ENCODE measurements around the gene CSNK1G3.

CSNK1G3 gene

GRCh38 chr5:123514615-123515355 lies 2.8 kb downstream of the CSNK1G3 start:
- no peak for DNase-seq

GRCh38 chr5:123515904-123516303 lies 3.9 kb downstream of the CSNK1G3 start:
- DNase-seq: no peak

GRCh38 chr5:123517476-123517875 lies 5.5 kb downstream of the CSNK1G3 start:
- DNase-seq: no peak

GRCh38 chr5:123518111-123518510 lies 6.1 kb downstream of the CSNK1G3 start:
- DNase-seq: no peak

GRCh38 chr5:123520677-123521247 lies 8.8 kb downstream of the CSNK1G3 start:
- DNase-seq: no peak

GRCh38 chr5:123524146-123524545 lies 12.2 kb downstream of the CSNK1G3 start:
- no peak for DNase-seq

- DNase-seq: no peak
These were observed 15.2 kb downstream of the CSNK1G3 start for GRCh38 chr5:123527190-123527589.

- no peak for DNase-seq
These were observed 16.1 kb downstream of the CSNK1G3 start for GRCh38 chr5:123528065-123528464.

- no peak for DNase-seq
These were observed 16.9 kb downstream of the CSNK1G3 start for GRCh38 chr5:123528878-123529277.

GRCh38 chr5:123530728-123531127 lies 18.8 kb downstream of the CSNK1G3 start:
- no peak for DNase-seq

DNA sequence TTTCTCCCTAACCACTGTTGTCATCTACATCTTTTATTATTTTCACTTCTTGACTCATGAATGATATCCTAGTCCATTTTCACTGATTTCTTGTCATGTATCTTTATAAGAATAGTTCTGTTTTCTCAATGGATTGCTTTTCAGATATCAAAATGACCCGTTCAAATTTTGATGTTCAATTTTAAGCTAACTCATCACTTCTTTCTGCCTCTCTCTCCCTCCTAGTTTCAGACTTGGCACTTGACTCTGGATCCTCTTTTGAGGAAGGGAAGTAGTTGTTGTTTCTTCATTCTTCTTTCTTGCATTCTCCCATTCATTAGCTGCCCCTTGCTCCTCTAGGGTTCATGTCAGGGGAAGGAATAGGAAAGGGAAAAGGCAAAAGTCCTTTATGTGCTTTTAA lies 23.7 kb downstream of the CSNK1G3 start:
- DNase-seq: no peak

DNA sequence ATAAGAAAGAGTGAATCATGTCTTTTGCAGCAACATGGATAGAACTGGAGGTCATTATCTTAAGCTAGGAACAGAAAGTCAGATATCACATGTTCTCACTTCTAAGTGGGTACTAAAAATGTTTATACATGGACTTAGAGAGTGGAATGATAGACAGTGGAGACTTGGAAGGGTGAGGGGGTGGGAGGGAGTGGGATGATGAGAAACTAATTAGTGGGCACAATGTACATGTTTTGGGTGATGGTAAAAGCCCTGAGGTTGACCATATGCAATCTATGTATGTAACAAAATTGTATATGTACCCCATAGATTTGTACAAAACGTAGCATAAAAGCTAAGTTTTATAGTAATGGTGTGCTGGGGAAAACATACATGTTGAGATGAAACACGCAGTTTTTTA lies 25.3 kb downstream of the CSNK1G3 start:
- no peak for DNase-seq

- DNase-seq: no peak
These were observed 25.9 kb downstream of the CSNK1G3 start for GRCh38 chr5:123537845-123538244.

DNA sequence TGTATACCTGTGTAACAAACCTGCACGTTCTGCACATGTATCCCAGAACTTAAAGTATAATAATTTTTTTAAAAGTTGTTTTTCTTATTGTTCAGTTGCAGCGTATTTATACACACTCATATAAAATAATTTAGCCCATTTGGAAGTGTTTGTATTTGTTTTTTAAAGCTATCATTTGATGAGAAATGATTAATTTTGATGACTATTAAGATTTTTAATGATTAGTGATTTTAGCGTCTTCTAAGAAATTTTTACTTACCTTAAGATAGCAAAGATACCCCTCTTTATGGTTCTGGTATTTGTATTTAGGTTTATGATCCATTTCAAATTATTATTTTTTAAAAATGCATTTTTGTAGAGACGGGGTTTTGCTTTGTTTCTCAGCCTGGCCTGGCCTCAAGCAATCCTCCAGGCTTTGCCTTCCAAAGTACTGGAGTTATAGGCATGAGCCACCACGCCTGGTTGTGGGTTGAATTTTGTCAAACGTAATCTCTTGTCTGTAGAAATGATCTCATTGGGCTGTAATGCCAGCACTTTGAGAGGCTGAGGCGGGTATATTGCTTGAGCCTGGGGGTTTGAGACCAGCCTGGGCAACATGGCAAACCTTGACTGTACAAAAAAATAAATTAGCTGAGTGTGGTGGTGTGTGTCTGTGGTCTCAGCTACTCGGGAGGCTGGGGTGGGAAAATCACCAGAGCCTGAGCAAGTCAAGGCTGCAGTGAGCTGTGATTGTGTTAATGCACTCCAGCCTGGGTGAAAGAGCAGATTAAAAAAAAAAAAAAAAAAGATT lies 26.9 kb downstream of the CSNK1G3 start:
- DNase-seq: no peak

- DNase-seq: no peak
These were observed 28.6 kb downstream of the CSNK1G3 start for GRCh38 chr5:123540534-123540933.

GRCh38 chr5:123543438-123543837 lies 31.5 kb downstream of the CSNK1G3 start:
- no peak for DNase-seq

DNA sequence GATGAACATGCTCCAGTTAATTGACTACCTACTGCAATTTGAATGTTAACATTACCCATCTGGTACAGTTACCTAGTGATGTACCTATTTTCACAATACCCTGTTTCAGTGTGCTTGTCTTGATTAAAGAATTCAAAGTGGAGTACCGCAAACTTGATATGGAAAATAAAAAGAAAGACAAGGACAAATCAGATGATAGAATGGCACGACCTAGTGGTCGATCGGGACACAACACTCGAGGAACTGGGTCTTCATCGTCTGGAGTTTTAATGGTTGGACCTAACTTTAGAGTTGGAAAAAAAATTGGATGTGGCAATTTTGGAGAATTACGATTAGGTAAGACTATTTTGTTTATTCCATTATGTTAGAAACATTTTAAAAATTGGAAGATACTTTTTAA lies 33.5 kb downstream of the CSNK1G3 start:
- no peak for DNase-seq

DNA sequence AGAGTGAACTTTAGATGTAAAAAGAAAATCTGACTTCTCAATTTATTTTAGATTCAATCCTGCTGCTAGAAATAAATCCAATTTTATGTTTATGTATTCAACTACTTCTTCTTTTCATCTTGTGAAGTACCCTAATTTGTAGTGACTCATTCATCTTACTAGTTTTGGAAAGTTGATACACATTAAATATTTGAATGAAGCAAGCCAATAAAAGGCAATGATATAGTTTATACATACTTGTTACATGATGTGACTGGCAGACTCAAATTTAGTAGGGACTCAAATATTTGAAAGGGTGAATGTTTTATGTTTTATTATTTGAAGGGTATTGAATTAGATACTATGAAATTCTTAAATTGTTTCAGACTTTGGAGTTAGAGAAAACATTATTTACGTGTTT lies 34.7 kb downstream of the CSNK1G3 start:
- no peak for DNase-seq

DNA sequence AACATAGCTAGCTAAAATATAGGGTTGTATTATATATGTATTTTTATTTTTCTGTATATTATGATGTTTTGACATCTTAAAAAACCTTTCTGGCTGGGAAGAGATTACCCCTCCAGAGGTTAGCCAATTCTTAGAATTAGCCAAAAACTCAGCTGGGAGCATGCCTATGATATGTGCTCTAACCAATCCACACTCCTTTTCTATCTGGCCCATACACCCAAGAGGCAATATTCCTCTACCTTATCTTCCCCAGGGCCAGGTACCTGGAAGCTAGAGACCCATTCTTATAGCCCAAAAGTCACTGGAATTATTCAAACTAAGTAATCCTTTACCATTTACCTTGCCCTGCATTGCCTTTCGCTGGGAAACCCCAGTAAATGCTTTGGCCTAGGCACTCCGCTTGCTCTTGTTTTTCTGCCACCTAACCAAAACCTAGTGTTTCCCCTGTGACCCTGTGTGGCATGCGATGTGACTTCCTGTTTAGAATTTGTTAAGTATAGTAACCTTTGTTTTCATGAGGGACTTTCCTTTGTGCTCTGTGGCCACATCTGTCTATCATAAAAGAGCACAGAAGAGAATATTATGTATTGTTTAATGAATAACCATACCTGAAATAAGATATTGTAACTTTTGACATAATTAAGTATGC lies 37.4 kb downstream of the CSNK1G3 start:
- no peak for DNase-seq

DNA sequence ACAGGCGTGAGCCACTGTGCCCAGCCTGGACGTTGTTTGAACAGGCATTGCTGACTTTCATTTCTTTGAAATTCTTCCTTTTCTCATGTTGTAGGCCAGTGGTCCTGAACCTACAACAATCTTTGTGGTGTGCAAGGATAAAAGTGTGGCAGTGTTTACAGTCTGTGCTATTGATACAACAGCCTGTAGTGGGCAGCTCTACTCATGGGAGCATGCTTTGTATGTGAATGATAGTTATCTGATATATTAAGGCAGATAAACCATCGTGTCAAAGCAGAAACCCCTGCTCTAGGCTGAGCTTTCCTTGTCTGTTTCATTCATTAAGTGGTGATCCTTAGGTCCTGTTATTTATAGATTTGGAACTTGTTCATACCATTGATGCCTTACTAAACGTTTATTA lies 42.6 kb downstream of the CSNK1G3 start:
- DNase-seq: no peak

- no peak for DNase-seq
These were observed 45.9 kb downstream of the CSNK1G3 start for GRCh38 chr5:123557907-123558306.

DNA sequence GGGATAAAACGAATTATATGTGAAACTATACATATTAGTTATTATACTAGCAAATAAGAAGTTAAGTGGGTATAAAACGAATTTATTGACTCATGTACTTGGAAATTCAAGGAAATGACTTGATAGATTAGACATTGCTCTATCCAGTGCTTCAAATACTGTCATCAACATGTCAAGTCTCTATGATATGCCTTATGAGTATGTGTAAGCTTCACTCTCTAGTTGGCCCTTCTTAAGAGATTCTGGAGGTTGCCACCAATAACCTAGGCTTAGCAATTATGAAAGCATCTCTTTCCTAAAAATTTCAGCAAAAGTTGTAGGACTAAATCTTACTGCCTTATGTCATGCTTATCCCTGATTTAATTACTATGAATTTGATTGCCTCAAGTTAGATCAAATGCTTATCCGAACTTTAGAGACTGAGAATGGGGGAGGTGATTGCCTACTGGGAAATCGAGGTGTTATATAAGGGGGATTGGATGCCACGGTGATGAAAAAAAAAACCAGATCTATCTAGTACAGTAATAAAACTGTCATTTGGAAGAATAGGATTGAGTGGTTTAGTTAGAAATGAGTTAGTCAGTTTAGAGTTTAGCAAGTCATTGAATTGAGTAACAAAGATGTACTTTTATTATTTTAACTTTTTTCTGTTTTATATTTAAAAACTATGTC lies 46.9 kb downstream of the CSNK1G3 start:
- no peak for DNase-seq

GRCh38 chr5:123559434-123559775 lies 47.4 kb downstream of the CSNK1G3 start:
- DNase-seq: no peak

Measured in SW 1271 (cell line).